Osteocyte (in vitro differentiated cells): Measurements from ENCODE around the gene PRRG3. TPM values are rescaled to one million over a fixed set of nuclear protein-coding genes. Genes with fewer than 3 reads are reported as not detected.

Experiments
- DNase-seq: peaks from one replicate; pipeline ENCODE4 v3.0.0; 2021; ENCODE audit warnings: mixed read lengths; ENCODE audit not compliant: unreplicated experiment; ENCODE audit errors: extremely low spot score
- H3K27ac Mint-ChIP-seq: one replicate; pipeline ENCODE4 v1.8.0; 2021; ENCODE audit warnings: mild to moderate bottlenecking, mixed read lengths; ENCODE audit not compliant: unreplicated experiment
- H3K27me3 Mint-ChIP-seq: one replicate; pipeline ENCODE4 v1.8.0; 2021; ENCODE audit warnings: mixed read lengths; ENCODE audit not compliant: unreplicated experiment
- H3K36me3 Mint-ChIP-seq: one replicate; pipeline ENCODE4 v1.8.0; 2021; ENCODE audit warnings: mixed read lengths; ENCODE audit not compliant: unreplicated experiment
- H3K4me1 Mint-ChIP-seq: one replicate; pipeline ENCODE4 v1.8.0; 2021; ENCODE audit warnings: mixed read lengths; ENCODE audit not compliant: unreplicated experiment
- H3K4me3 Mint-ChIP-seq: one replicate; pipeline ENCODE4 v1.8.0; 2021; ENCODE audit warnings: mild to moderate bottlenecking, moderate library complexity, mixed read lengths; ENCODE audit not compliant: unreplicated experiment
- H3K9me3 Mint-ChIP-seq: one replicate; pipeline ENCODE4 v1.8.0; 2021; ENCODE audit warnings: mixed read lengths; ENCODE audit not compliant: unreplicated experiment
- total RNA-seq: library from RNA; stranded (reverse); gene quantifications from 2 replicates; pipeline ENCODE4 v1.2.1, GENCODE V29; 2021
- TF ChIP-seq, protein P1 (sequence below): fragments of 200-600 bp; sonication (generic); IDR thresholded peaks from 2 replicates; pipeline ENCODE4 v1.5.0; 2021; ENCODE audit warnings: antibody characterized with exemption, mild to moderate bottlenecking, moderate library complexity

PRRG3 gene
- total RNA-seq, 1 donor from 2014 or later, result not detected

DNA sequence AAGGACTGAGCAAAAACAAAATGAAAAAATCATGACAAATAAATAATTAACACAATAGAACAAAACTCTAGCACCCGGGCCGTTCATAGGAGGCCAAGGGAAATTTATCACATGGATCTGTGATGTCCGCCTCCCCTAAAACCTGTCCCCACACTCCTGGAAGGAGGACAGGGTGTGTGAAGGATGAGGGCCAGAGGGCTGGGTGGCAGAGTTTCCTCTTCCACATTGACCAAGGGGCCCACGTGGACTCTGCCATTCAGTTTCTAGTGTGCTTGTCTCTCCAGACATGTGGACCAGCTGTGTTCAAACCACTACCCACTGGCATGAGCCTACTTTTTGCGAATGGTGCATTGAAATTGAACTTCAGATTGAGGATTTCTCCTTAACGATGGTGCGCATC is 6.3 kb downstream of the PRRG3 start:
- Mint-ChIP-seq H3K36me3 (no peaks in the 10 kb centered on the region), H3K4me1 (no peaks in the 10 kb centered on the region), H3K27ac (no peak overlapping the region), H3K27me3 (no peaks in the 10 kb centered on the region), H3K4me3 (no peak overlapping the region), H3K9me3 (peaks cover 27% of the 10 kb centered on the region)
- DNase-seq, result no peak
- TF ChIP-seq, protein P1, sequence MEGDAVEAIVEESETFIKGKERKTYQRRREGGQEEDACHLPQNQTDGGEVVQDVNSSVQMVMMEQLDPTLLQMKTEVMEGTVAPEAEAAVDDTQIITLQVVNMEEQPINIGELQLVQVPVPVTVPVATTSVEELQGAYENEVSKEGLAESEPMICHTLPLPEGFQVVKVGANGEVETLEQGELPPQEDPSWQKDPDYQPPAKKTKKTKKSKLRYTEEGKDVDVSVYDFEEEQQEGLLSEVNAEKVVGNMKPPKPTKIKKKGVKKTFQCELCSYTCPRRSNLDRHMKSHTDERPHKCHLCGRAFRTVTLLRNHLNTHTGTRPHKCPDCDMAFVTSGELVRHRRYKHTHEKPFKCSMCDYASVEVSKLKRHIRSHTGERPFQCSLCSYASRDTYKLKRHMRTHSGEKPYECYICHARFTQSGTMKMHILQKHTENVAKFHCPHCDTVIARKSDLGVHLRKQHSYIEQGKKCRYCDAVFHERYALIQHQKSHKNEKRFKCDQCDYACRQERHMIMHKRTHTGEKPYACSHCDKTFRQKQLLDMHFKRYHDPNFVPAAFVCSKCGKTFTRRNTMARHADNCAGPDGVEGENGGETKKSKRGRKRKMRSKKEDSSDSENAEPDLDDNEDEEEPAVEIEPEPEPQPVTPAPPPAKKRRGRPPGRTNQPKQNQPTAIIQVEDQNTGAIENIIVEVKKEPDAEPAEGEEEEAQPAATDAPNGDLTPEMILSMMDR, result no peak

DNA sequence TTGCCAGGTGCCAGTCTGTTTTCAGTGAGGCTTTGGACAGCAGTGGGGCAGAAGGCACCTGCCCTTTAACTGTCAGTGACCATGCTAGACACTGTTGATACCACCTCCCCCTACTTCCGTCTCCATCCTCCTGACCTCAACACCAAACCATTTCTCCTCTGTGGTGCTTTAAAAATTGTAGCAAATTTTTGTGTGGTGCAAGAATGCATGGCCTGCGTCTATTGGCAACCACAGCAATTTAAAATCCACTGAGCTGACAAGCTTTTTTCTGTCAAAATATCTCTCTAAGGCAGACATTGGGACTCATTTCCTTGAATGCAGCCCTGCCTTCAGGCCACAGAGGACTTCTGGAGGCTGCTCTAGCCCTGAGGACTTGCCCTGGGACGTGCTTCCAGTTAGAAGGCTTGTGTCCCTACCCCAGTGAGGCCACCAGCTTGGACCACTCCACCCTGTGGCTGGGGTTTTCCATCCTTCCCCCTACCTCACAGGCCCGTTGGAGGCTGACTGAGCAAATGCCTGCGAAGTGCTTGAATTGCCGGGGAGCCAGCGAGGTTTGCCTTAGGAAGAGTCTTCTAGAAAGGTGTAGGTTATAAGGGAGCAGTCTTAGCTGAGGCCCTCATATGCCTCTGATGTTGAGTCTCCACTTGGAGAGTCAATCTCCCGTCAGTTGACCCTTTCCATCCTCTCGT is 6.9 kb downstream of the PRRG3 start:
- no peak overlapping the region for H3K27ac Mint-ChIP-seq
- no peaks in the 10 kb centered on the region for H3K4me1 Mint-ChIP-seq
- TF ChIP-seq, protein P1, result no peak
- H3K9me3 Mint-ChIP-seq, result peaks cover 25% of the 10 kb centered on the region
- no peak overlapping the region for H3K4me3 Mint-ChIP-seq
- no peaks in the 10 kb centered on the region for H3K27me3 Mint-ChIP-seq
- DNase-seq, result no peak
- no peaks in the 10 kb centered on the region for H3K36me3 Mint-ChIP-seq

GRCh38 chrX:151702741-151703340 is 7.6 kb downstream of the PRRG3 start:
- TF ChIP-seq, protein P1, result no peak
- Mint-ChIP-seq H3K9me3 (peaks cover 25% of the 10 kb centered on the region), H3K27me3 (no peaks in the 10 kb centered on the region), H3K4me3 (no peak overlapping the region), H3K36me3 (no peaks in the 10 kb centered on the region), H3K4me1 (no peaks in the 10 kb centered on the region), H3K27ac (no peak overlapping the region)
- DNase-seq, result no peak

- DNase-seq, result no peak
- H3K4me1 Mint-ChIP-seq, result no peaks in the 10 kb centered on the region
- TF ChIP-seq, protein P1, result no peak
- no peak overlapping the region for H3K27ac Mint-ChIP-seq
- H3K9me3 Mint-ChIP-seq, result peaks cover 25% of the 10 kb centered on the region
- no peaks in the 10 kb centered on the region for H3K36me3 Mint-ChIP-seq
- no peak overlapping the region for H3K4me3 Mint-ChIP-seq
- H3K27me3 Mint-ChIP-seq, result no peaks in the 10 kb centered on the region
These were observed 8.2 kb downstream of the PRRG3 start for GRCh38 chrX:151703487-151703886.

DNA sequence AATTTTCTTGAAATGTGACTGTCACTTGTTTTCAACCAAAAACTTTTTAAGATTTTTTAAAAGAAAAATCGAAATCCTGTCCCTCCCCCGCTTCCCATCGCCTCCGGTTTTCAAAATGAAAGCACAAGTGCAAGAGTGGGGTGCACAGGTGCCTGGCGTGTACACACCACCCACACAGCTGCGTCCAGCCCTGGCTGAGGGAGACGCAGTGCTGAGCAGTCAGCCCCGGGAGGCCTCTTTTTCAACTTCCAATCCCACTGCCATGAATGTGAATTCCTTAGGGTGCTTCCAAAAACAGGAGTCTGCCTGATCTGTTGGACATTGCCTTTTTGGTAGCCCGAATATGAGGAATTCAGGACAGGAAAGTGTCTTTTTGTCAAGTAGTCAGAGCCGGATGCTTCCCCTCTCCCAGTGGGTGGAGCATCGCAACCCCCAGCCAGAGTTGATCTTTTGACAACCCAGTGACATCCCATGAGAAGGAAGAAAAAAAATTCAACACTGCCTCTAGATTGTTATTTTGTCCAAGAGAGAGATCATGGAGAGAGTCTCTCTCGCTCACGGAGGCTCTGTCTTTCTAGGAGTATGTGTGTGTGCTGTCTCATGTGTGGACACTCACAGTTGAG is 8.9 kb downstream of the PRRG3 start:
- no peaks in the 10 kb centered on the region for H3K4me1 Mint-ChIP-seq
- peaks cover 24% of the 10 kb centered on the region for H3K9me3 Mint-ChIP-seq
- H3K4me3 Mint-ChIP-seq, result no peak overlapping the region
- H3K27ac Mint-ChIP-seq, result no peak overlapping the region
- no peak for DNase-seq
- TF ChIP-seq, protein P1, result no peak
- no peaks in the 10 kb centered on the region for H3K27me3 Mint-ChIP-seq
- no peaks in the 10 kb centered on the region for H3K36me3 Mint-ChIP-seq
